GM21723 (cell line): Measurements from ENCODE around the gene CCDC13.
"Not testable (repeated sequence)": the region's sequence is repeated elsewhere in the genome, so short reads cannot be mapped to it uniquely, and the experiment has no call there.

Experiments used
- ATAC-seq: cut with Tn5 transposase; IDR thresholded peaks from one replicate; pipeline ENCODE4 v1.9.1; 2021; ENCODE audit warnings: mild to moderate bottlenecking, moderate library complexity; ENCODE audit not compliant: unreplicated experiment

Gene CCDC13, protein sequence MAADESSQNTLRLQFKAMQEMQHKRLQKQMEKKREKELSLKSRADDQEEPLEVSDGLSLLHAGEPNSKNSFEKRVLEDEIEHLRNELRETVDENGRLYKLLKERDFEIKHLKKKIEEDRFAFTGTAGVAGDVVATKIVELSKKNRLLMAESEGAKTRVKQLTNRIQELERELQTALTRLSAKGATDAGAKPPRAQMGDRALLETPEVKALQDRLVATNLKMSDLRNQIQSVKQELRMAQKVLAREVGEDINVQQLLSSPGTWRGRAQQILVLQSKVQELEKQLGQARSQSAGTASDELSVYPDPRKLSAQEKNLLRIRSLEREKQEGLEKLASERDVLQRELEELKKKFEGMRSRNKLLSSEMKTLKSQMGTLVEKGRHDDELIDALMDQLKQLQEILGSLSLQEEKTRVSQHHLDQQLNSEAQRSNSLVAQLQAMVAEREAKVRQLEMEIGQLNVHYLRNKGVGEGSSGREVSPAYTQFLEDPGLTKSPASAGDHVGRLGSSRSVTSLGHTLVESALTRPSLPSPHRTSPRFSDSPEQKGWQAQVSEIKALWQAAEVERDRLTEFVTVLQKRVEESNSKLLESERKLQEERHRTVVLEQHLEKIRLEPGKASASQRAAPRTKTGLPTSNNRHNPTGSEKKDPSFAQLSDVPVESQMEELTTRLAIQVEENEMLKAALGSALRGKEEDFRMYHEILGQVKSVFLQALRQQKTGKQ

DNA sequence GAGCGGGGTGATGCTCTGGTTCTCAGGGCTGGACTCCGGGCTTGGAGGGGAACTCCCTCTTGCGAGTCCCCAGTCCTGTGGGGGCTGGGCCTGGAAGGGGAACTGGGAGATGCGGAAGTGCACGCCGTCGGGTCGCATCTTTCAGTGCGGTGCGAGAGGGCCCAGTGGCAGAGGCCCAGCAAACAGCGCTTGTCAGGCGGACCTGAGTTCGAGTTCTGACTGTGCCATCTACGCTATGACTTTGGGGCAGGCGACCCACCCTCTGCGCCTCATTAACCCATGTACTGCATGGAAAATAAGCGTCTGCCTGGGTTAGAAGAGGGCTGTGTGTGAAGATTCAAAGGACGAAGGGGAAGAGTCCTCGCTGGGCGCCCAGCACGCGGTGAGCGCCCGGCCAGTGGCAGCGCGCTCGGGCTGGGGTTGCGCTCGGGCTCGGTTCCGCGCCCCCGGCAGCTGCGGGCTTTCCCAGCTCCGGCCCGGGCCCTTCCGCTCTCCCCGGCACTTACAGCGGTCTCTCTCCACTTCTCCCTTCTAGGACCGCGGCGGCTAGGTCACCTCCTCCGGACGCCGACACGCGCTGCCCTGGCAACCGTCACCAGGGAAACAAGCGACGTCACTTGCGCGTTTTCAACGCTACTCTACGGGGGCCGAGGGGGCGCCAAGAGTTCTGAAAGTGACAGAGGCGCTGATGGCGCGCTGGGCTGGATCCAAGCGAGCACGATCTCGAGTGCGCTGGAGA is at the start of gene CCDC13:
TSS of gene CCDC13 (minus strand) at position 584 of the 739 bp plus-strand sequence. CDS start 14,908 bp downstream, outside the sequence.
- peak; percentile 98 for ATAC-seq

DNA sequence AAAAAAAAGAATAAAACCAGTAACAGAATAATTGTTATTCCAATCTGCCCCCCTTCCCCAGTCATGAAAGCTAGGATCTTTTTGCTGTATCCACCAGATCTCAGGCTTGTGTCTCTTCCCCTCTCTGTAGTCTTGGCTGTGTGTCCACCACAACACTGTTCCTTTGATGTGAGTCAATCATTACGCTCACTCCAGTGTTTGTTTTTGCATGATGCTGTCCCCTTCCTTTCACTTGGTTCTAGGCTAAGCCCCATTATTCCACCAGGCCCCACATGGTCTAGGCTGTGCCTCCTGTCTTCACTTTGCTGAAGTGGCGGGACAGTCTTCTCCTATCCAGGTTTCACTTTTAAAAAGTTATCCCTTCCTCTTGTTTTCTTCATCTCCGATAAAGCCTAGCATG is 49.8 kb upstream of the CCDC13 start:
- no peak for ATAC-seq

DNA sequence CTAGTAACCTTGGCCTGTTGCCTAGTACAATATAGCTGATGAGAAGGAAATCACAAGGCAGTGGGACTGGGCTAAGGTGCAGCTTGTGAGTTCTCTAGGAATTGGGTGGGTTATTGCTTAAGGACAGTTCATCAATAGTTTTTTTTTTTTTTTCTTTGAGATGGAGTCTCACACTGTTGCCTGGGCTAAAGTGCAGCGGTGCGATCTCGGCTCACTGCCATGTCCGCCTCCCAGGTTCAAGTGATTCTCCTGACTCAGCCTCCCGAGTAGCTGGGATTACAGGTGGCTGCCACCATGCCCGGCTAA is 47.6 kb upstream of the CCDC13 start:
- no peak for ATAC-seq

DNA sequence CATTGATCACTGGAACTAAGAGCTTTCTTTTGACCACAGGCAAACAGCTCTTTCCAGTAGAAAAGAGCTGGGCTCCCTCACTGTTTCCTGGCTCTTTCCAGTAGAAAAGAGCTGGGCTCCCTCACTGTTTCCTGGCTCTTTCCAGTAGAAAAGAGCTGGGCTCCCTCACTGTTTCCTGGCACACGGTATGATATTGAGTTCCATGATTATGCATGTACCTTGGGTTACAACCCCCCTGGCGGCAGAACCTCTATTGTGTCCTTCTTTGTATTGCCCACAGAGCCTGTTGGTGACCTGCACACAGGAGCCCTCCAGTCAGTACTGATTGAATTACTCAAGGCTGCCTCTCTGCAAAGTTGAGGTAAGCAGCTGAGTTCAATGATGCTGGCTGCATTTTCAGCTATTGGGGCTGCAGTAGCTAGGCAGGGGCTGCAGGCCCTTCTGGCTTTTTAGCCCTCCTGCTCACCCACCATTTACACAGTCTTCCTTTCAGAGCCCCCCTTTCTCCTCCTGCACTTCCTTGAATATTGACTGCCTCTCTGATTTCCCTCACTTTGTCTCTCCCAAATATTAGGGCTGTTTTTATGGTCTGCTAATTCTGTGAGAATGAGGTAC is 46.4 kb upstream of the CCDC13 start:
- no peak for ATAC-seq

DNA sequence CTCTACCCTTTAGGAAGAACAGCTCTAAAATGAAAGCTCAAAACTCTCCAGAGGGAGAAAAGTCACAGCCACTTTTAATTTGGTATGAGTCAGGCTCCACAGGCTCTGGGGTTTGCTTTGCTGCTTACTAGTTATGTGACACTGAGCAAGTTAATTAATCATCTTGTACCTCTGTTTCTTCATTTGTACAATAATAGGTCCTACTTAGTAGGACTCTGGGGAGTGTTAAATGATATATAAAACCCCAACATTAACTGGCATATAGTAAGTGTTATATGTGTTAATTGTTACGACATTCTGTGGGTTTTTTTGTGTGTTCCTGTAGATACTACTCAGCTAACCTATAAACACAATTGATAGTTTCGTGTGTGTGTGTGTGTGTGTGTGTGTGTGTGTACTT is 42.8 kb upstream of the CCDC13 start:
- no peak for ATAC-seq

DNA sequence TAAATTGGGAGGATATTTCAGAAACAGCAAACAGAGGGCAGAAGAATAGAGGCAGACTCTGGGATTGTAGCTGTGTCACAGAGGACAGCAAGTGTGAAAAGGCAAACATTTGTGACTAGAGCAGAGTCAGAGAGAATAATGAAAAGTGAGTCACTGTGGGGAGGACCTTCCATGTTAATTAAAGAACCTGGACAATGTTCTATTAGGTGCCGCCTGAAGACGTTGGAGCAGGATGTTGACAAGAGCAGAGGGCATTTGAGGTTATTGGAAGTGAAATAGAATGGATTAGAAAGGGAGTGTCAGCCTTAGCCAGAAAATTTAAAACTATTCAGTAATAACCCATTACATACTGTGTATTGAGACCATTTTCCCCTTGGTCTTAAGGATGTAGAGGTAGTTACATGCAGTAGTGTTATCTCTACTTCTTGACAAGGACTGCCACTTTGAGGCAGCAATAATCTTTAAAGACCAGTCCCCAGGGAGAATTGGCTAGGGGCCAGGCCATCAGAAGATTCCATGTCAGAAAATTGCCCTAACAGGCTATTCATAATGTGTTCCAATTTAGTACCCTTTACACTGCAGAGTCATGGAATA is 42.0 kb upstream of the CCDC13 start:
- no peak for ATAC-seq

DNA sequence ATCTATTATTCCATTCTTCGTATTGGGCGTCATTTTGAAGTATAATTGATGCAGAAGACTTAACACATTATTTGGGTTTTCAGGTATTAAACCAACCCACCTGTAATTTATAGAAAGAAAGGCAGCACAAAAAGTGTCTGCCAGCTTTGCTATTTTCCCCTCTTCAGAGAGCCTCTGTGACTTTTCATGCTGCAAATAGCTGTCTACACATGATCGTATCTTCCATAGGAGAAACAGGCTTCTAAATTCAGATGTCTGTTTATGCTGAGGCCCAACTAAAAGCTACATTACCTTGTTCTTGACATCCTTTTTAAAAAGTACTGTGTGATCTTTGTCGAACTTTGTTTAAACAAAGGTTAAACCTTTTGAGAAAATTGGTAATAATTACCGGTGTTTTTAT is 41.2 kb upstream of the CCDC13 start:
- ATAC-seq = no peak

DNA sequence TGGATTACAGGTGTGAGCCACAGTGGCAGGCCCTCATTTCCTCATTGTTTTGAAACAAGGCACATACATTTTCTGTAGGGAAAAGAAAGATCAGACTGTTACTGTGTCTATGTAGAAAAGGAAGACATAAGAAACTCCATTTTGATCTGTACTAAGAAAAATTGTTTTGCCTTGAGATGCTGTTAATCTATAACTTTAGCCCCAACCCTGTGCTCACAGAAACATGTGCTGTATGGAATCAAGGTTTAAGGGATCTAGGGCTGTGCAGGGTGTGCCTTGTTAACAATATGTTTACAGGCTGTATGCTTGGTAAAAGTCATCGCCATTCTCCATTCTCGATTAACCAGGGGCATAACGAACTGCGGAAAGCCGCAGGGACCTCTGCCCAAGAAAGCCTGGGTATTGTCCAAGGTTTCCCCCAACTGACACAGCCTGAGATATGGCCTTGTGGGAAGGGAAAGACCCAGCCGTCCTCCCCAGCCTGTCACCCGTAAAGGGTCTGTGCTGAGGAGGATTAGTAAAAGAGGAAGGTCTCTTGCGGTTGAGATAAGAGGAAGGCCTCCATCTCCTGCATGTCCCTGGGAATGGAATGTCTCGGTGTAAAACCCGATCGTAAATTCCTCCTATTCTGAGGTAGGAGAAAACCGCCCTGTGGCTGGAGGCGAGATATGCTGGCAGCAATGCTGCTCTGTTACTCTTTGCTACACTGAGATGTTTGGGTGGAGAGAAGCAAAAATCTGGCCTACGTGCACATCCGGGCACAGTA is 38.2 kb upstream of the CCDC13 start:
- not testable (repeated sequence) for ATAC-seq

DNA sequence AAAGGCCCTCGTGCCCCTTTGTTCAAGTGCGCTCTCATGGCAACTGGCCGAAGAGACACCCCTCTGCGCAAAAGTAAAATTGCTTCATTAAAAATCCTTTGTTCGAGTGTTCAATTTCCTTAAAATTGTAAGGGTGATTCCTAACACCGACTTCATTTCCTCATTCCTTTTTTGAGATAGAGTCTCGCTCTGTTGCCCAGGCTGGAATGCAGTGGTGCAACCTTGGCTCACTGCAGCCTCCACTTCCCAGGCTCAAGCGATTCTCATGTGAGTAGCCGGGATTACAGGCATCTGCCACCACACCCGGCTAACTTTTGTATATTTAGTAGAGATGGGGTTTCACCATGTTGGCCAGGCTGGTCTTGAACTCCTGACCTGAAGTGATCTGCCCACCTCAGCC is 37.7 kb upstream of the CCDC13 start:
- not testable (repeated sequence) for ATAC-seq

DNA sequence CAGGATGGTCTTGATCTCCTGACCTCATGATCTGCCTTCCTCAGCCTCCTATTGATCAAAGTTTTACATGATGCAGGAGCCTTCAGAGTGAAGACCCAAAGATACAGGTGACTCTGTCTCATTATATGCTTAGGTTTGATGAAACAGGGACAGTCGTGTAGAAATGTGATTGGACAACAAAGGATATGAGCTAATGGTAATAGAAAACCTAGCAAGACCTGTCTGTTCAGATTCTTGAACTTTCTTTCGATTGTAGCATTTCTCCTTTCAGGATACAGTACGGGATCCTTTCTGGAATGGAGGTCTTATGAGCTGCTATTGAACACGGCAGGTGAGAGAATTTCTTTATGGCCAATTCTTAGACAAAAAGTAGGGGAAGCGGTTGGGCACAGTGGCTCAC is 36.1 kb upstream of the CCDC13 start, which contains the start of gene ACKR2:
TSS of gene ACKR2 (plus strand) at position 244 of the 400 bp plus-strand sequence. CDS start 55,058 bp downstream, outside the sequence.
- no peak for ATAC-seq

DNA sequence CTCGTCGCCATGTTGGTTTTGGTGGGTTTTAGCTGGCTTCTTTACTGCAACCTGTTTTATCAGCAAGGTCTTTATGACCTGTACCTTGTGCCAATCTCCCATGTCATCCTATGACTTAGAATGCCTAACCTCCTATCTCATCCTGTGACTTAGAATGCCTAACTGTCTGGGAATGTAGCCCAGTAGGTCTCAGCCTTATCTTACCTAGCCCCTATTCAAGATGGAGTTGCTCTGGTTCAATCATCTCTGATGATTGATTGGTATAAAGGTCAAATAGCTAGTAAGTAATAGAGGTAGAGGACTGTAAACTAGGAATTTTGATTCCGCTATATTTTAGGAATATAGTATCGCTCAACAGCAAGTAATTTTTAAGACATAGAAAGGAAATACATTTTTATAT is 34.9 kb upstream of the CCDC13 start:
- ATAC-seq = no peak

DNA sequence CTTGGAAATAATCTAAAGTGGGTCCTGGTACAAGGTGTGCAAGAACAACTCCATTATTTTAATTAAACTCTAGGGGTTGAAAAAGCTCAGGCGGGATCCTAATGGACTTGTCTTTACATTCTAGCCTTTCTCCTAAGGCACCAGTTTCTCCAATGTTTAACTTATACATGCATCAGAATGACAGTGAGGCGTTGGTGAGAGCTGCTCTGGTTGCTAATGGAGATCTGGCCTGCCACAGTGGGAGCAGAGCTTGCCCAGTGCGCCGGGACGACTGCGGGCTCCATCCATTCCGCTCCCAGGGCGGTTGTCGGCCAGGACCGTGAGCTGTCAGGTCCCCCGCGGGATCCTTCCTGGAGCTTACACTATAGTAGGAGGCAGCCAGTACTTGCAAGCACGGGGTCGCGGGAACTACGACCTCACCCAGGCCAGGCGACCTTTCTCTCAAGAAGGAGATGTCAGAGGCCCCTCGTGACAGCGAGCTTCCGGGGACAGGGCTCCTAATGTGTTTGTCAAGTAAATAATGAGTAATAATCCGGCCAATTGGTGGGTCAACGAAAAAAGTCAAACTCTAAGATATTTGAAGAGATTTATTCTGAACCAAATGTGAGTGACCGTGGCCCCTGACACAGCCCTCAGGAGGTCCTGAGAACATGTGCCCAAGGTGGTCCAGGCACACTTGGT is 32.2 kb upstream of the CCDC13 start:
- ATAC-seq = no peak

DNA sequence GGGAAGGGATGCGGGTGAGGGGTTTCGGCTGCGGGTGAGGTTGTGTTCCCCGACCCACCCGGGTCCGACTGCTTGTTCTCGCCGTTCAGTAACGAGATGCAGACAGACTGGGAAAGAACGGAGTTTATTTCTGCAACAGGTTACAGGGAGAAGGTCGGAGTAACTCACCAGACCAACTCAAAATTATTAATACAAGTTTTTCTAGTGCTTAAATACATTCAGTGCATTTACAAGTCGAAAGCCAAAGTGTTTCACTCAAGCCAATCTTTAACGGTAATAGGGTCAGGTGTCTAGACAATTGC is 31.7 kb upstream of the CCDC13 start:
- ATAC-seq = peak; percentile 33

DNA sequence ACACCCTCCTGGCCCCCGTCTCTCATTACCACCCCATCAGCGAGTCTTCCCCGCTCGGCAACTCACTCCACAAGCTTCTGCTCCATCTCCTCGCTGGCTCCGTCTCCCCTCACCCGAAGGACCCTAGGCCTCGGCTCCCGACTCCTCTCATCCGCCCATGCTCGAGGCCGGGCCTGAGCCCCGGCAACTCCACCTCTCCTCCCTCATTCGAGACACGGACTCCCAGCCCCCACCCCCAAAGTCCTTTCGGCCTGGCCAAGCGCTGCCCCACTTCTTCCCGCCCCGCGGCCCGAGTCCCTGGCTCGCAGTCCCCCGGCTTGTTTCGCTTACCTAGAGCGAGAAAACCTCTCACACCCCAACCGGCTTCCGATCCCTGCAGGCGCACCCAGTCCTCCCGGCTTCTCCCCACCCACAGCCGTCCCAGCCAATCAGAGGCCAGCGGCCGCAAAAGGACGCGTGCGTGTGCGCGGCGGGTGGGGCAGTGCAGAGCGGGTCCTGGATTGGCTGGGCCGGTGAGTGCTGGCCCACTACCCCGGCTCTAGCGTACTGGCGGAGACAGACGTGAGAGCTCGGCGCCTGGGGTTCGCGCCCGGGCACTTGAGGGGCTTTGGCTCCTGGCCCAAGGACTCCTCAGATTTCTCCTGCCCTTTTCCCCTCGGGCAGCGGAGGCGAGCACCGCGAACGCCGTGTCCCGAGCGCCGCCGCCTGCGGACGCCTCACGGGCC is 31.2 kb upstream of the CCDC13 start, which contains the start of gene HIGD1A:
TSS of gene HIGD1A (minus strand) at position 385 of the 725 bp plus-strand sequence. CDS start 10,237 bp downstream, outside the sequence.
- ATAC-seq = peak; percentile 99

DNA sequence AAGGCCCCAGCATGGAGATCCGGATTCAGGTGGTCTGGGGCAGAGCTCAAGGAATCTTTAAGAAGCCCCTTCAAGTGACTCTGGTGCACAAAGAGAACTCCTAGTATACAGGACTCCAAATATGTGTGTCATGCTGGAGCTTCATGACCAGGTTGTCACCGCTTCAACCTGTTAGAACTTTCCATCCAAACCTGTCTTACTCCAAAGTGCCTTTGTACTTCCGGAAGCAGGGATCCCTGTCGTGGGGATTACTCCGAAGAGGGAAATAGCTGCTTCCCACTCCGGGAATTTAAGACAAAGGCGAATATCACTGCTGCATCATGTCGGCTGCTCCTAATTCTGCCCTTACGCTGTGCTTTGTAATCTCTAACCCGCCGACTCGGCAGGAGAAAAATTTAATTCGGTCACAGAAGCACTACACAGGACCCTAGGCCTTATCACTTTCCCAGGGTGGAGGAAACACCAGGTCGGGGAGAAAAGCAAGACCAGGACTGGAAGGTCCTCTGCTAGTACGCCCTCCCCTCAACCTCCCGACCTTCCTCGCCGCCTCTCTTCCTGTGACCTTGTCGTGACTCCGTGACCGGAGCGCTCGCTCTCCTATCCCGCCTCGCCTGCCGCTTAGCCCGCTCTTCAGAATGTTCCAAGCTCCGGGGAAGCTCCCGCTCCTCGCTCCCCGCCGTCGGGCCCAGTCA is 30.5 kb upstream of the CCDC13 start:
- peak; percentile 17 for ATAC-seq

DNA sequence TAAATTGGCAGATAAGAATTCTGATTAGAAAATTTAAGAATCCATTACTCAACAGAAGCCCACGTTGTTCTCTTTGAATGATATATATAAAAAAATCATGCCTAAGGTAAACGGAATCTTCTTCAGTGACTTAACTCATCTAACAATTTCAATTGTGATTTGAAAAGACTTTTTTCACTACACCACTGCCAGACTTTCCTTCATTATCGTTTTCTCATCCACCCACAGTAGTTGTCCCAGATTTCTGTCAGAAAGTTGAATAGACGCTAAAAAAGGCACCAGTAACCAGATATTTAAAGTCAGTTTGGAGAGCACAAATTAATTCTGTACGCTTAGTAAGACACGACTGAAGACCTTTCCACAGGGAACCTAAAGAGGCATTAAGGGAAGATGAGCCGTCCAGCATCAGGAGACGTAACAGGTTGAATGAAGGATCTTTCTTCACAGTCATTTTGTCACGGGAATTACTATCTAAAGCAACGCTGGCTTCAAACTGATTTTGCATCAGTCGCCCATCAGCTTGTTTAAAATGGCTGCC is 29.9 kb upstream of the CCDC13 start:
- ATAC-seq = no peak

DNA sequence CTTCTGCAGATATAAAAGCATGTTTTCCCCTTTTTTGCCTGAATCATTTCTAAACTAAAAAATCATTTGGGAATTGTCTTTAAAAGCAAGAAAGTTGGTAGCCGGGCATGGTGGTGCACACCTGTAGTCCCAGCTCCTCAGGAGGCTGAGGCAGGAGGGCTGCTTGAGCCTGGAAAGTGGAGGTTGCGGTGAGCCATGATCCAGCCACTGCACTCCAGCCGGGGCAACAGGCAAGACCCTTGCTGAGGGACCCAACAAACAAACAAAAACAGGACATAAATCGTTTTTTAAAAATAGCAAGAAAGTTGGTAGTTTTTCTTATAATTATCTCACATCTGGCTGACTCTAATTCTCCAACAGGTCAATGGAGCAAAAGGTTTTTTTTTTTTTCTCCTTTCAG is 28.7 kb upstream of the CCDC13 start:
- ATAC-seq = no peak

DNA sequence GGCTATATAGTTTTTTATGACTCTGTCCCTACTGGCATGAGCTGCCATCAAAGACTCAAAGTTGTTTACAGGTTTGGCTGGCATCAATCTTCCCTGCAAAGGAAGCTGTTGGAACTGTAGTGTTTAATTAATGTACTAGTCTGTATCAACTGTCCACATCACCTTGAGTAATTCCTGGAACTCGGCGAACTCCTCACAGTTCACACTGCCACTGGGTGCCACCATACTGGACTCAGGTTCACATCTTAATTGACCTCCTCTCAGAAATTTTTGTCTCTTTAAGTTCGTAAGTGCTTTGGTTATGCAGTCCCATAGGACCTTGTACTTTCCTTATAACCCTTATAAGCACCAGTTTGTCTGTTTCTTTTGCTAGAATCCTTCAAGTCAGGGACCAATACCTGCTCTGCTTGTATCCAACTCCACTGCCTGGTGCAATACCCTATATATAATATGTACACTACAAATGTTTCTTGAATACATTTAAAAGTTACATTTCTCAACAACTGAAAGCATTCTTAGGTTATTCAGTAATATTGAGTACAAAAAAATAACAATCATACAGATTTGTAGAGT is 28.1 kb upstream of the CCDC13 start:
- no peak for ATAC-seq
